Thymus (tissue), 11 donors: ENCODE data around the gene ARHGDIG. TPM values are rescaled to one million over a fixed set of nuclear protein-coding genes. Genes with fewer than 3 reads are reported as not detected.

Experiments
- DNase-seq, 9 donors: peaks; one replicate each; pipeline ENCODE4 v3.0.0-alpha.2; 2013; ENCODE audit warnings: low spot score in 9 of 9, low read depth in 6 of 9, missing footprints in 1 of 9
- H3K27ac ChIP-seq, 2 donors: one replicate each; pipeline ENCODE4 v1.5.1; 2013; ENCODE audit warnings: control low read depth in 1 of 2, low read depth in 1 of 2, low read length in 1 of 2, mild to moderate bottlenecking in 1 of 2, moderate library complexity in 1 of 2
- H3K27me3 ChIP-seq, 2 donors: one replicate each; pipeline ENCODE4 v1.5.1; 2013; ENCODE audit warnings: low read length in 1 of 2; ENCODE audit not compliant: control insufficient read depth in 2 of 2, insufficient read depth in 1 of 2
- H3K36me3 ChIP-seq, 2 donors: one replicate each; pipeline ENCODE4 v1.5.1; 2013; ENCODE audit warnings: low read length in 1 of 2, mild to moderate bottlenecking in 1 of 2, moderate library complexity in 1 of 2; ENCODE audit not compliant: control insufficient read depth in 2 of 2, insufficient read depth in 2 of 2
- H3K4me1 ChIP-seq, 2 donors: one replicate each; pipeline ENCODE4 v1.5.1; 2013; ENCODE audit warnings: low read length in 2 of 2; ENCODE audit not compliant: control insufficient read depth in 2 of 2, insufficient read depth in 2 of 2
- H3K4me3 ChIP-seq, 2 donors: one replicate each; pipeline ENCODE4 v1.5.1; 2013; ENCODE audit warnings: low read length in 2 of 2, control low read depth in 1 of 2, mild to moderate bottlenecking in 1 of 2
- H3K9me3 ChIP-seq, 2 donors: one replicate each; pipeline ENCODE4 v1.5.1; 2013; ENCODE audit warnings: low read length in 1 of 2, mild to moderate bottlenecking in 1 of 2; ENCODE audit not compliant: control insufficient read depth in 2 of 2, insufficient read depth in 1 of 2
- WGBS: extraction: QIAGEN DNeasy Blood & Tissue Kit; methylation state at CpG from one replicate; pipeline ENCODE4 v1.1.7; 2013; 5-methylcytosine and 5-hydroxymethylcytosine counted together
- polyA plus RNA-seq: library from polyadenylated mRNA; stranded (reverse); fragments of 200-250 nt; gene quantifications from one replicate; pipeline ENCODE4 v1.2.3, GENCODE V29; 2013
- total RNA-seq: library from RNA; stranded (reverse); fragments of 120-200 nt; gene quantifications from one replicate; pipeline ENCODE4 v1.2.4, GENCODE V29; 2013
- donor health status: healthy.

Gene ARHGDIG
- total and polyA plus RNA-seq, 2 donors: 0.09 to 0.52 TPM

DNA sequence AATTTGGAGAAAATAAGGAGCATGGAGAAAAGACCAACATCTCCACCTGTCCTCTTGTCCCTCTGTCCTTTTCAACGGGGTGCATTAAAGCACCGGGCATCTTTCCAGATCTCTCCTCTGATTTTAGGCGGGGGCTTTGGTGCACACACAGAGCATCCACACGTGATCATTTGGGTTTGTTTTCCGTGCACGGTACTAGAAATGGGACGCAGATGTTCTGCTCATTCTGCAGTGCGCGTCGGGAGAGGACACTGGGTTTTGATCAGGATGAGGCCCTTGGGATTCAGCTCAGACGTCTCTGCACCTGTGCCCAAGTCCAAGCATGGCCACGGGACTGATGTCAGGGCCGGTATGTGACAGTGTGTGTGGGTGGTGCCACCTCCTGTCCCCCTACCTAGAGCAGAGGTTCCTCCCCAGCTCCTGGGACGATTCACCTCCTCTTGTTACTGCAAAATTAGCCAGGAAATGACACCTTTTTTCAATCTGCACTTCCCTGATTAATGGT lies 34.5 kb downstream of the ARHGDIG start:
- 93% methylated on average over 14 of the region's 14 CpGs for WGBS
- Histone ChIP-seq H3K27me3 (no peaks in the 10 kb centered on the region), H3K36me3 (peaks cover 52 to 54% of the 10 kb centered on the region in 2 donors), H3K27ac (no peak overlapping the region), H3K4me3 (no peak overlapping the region), H3K9me3 (no peaks in the 10 kb centered on the region), H3K4me1 (peaks cover 4 to 15% of the 10 kb centered on the region in 2 donors)
- no peak for DNase-seq

GRCh38 chr16:316741-317464 lies 36.5 kb downstream of the ARHGDIG start:
- Histone ChIP-seq H3K9me3 (no peaks in the 10 kb centered on the region), H3K4me1 (peaks cover 4 to 12% of the 10 kb centered on the region in 2 donors), H3K36me3 (peaks cover 47 to 50% of the 10 kb centered on the region in 2 donors), H3K27ac (no peak overlapping the region), H3K27me3 (no peaks in the 10 kb centered on the region), H3K4me3 (no peak overlapping the region)
- 94% methylated on average over 19 of the region's 19 CpGs for WGBS
- no peak for DNase-seq

DNA sequence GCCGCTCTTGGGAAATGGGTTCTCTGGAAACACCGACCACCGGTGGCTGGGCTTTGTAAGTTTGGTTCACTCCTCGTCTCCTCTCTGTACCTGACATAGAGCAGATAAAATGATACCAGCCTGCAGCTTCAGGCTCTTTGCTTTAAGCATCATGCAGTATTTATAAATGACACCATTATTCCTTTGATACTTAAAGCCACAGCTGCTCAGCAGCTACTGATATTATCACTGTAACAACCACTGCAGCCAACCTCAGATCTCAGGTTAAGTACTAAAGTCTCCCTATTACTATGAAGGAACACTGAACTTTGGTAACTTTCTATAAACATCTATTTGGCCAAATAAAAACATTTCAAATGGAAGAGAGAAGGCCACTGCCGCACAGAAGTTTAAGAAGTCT lies 37.2 kb downstream of the ARHGDIG start:
- 83% methylated on average over 5 of the region's 5 CpGs for WGBS
- H3K27ac ChIP-seq: no peak overlapping the region
- H3K27me3 ChIP-seq: no peaks in the 10 kb centered on the region
- no peak for DNase-seq
- H3K9me3 ChIP-seq: no peaks in the 10 kb centered on the region
- H3K4me3 ChIP-seq: no peak overlapping the region
- H3K36me3 ChIP-seq: peaks cover 43 to 48% of the 10 kb centered on the region in 2 donors
- H3K4me1 ChIP-seq: peaks cover 2 to 11% of the 10 kb centered on the region in 2 donors

DNA sequence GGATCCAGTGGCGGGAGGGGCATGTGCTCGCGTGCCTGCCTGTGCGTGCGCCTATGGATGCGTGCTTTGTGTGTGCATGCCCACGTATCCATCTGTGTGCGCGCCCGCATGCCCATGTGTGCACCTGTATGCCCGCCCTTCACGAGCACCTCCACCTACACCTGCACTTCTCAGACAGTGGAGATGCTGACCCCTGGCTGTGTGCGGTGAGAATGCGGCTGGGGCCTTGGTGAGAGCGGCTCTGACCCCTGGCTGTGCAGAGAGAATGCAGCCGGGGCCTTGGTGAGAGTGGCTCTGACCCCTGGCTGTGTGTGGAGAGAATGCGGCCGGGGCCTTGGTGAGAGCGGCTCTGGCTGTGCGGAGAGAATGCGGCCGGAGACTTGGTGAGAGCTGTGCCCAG lies 38.2 kb downstream of the ARHGDIG start:
- Histone ChIP-seq H3K4me1 (peaks cover 0 to 8% of the 10 kb centered on the region in 2 donors), H3K27me3 (no peaks in the 10 kb centered on the region), H3K4me3 (no peak overlapping the region), H3K9me3 (no peaks in the 10 kb centered on the region), H3K27ac (no peak overlapping the region), H3K36me3 (peaks cover 33 to 38% of the 10 kb centered on the region in 2 donors)
- 93% methylated on average over 22 of the region's 22 CpGs for WGBS
- no peak for DNase-seq

- 98% methylated on average over 5 of the region's 5 CpGs for WGBS
- DNase-seq: no peak
- Histone ChIP-seq H3K4me3 (no peak overlapping the region), H3K27me3 (no peaks in the 10 kb centered on the region), H3K9me3 (no peaks in the 10 kb centered on the region), H3K4me1 (peaks cover 13 to 23% of the 10 kb centered on the region in 2 donors), H3K27ac (no peak overlapping the region), H3K36me3 (peaks cover 22 to 24% of the 10 kb centered on the region in 2 donors)
Measured at GRCh38 chr16:320206-320605, 39.8 kb downstream of the ARHGDIG start.

DNA sequence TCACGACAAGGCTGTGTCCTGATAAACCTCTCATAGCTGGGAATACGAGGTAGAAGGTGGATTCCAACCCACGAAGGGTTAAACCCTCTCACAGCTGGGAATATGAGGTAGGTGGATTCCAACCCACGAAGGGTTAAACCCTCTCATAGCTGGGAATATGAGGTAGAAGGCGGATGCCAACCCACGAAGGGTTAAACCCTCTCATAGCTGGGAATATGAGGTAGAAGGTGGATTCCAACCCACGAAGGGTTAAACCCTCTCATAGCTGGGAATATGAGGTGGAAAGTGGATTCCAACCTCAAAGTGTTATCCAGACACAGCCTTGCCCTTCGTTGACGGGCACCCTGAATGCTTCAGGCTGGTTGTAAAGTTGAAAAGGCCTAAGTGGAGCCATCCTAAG lies 41.1 kb downstream of the ARHGDIG start:
- Histone ChIP-seq H3K27ac (no peak overlapping the region), H3K4me3 (no peak overlapping the region), H3K9me3 (no peaks in the 10 kb centered on the region), H3K27me3 (no peaks in the 10 kb centered on the region), H3K36me3 (peaks cover 24 to 26% of the 10 kb centered on the region in 2 donors), H3K4me1 (peaks cover 21 to 31% of the 10 kb centered on the region in 2 donors)
- WGBS: 94% methylated on average over 9 of the region's 9 CpGs
- no peak for DNase-seq

DNA sequence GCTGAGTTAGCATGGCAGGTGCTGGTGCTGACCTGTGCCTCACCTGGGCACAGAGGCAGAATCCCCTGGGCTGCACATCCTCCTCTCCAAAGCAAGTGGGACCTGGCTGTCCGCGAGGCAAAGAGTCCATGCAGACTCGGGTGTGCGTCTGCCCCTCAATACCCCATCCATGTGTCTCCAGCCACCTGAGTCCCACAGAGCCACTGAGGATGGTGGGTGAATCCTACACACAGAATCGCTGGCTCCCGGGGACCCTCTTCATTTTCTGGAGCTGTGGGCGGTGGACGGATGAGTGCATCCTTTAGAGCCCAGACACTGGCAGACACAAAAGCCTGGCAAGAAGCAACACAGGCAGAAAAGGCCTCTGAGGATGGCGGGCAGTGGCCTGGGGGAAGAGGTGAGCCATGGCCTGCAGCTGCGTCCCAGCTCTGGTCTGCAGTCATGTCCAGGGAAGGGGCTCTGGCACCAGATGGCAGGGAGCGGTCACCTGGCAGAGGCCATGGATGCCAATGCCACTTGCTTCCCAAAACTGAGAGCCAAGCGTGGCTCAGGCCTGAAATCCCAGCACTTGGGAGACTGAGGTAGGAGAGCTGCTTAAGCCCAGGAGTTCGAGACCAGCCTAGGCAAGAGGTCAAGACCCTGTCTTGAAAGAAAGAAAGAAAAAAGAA lies 42.2 kb downstream of the ARHGDIG start:
- no peak for DNase-seq
- Histone ChIP-seq H3K4me1 (peaks cover 21 to 31% of the 10 kb centered on the region in 2 donors), H3K27ac (no peak overlapping the region), H3K36me3 (peaks cover 23% of the 10 kb centered on the region in 2 donors), H3K4me3 (no peak overlapping the region), H3K27me3 (no peaks in the 10 kb centered on the region), H3K9me3 (no peaks in the 10 kb centered on the region)
- 99% methylated on average over 13 of the region's 13 CpGs for WGBS

- no peaks in the 10 kb centered on the region for H3K9me3 ChIP-seq
- 91% methylated on average over 17 of the region's 17 CpGs for WGBS
- H3K27ac ChIP-seq: no peak overlapping the region
- DNase-seq: no peak
- H3K4me1 ChIP-seq: peaks cover 21 to 23% of the 10 kb centered on the region in 2 donors
- H3K27me3 ChIP-seq: no peaks in the 10 kb centered on the region
- peaks cover 10 to 12% of the 10 kb centered on the region in 2 donors for H3K36me3 ChIP-seq
- no peak overlapping the region for H3K4me3 ChIP-seq
Measured at GRCh38 chr16:324201-324450, 43.7 kb downstream of the ARHGDIG start.
